PFSK-1 (cell line): ENCODE results near the gene IQSEC3.

Experiments used
- FOXP2 ChIP-seq: optimal IDR thresholded peaks from 2 replicates; pipeline ENCODE3; 2011; ENCODE audit warnings: borderline replicate concordance, control low read depth, inconsistent platforms; ENCODE audit not compliant: insufficient read depth; ENCODE audit errors: extremely low read length, extremely low read depth
- POLR2AphosphoS5 ChIP-seq: IDR thresholded peaks from 2 replicates; pipeline ENCODE4 v1.6.1; 2012; ENCODE audit warnings: low read depth, mild to moderate bottlenecking, control low read depth, low read length, moderate library complexity
- REST ChIP-seq, 2 experiments: IDR thresholded peaks; 2 replicates each; pipeline versions ENCODE4 v1.6.1 to v1.8.0; 2011 to 2012; ENCODE audit warnings: low read depth in 2 of 2, low read length in 2 of 2, control low read depth in 1 of 2, inconsistent platforms in 1 of 2, mild to moderate bottlenecking in 1 of 2, moderate library complexity in 1 of 2; ENCODE audit not compliant: insufficient read depth in 1 of 2
- TAF1 ChIP-seq: IDR thresholded peaks from 2 replicates; pipeline ENCODE4 v1.6.1; 2012; ENCODE audit warnings: low read length, control low read depth, borderline replicate concordance; ENCODE audit not compliant: insufficient read depth

GRCh38 chr12:198705-199104, 132.1 kb downstream of the IQSEC3 start:
- TF ChIP-seq REST (IDR thresholded peaks at IDR 0.05; ENCODE audit: insufficient read depth in 1 of 2, low read depth in 2 of 2, low read length in 2 of 2) (no peak), POLR2AphosphoS5 (no peak), TAF1 (no peak), FOXP2 (no peak)
